GM13977 (cell line): ENCODE results near the gene GALM.

Source experiments
- DNase-seq: peaks from one replicate; pipeline ENCODE4 v3.0.0; 2012; ENCODE audit warnings: low spot score
- in situ Hi-C: fragments of 300-500 bp; cut with MboI; formaldehyde crosslinking; loops from one replicate; pipeline ENCODE4 v1.12.0; 2022; ENCODE audit warnings: low sequenced_read_pairs, low pct_unique_long_range_greater_than_20kb, mixed read lengths, inconsistent platforms; ENCODE audit not compliant: unreplicated experiment
- TF ChIP-seq, protein P1 (sequence below): IDR thresholded peaks from 2 replicates; pipeline ENCODE4 v1.5.1; 2012; ENCODE audit warnings: mild to moderate bottlenecking, control low read depth; ENCODE audit not compliant: insufficient read depth; ENCODE audit errors: extremely low read depth, missing control alignments

Gene GALM

DNA sequence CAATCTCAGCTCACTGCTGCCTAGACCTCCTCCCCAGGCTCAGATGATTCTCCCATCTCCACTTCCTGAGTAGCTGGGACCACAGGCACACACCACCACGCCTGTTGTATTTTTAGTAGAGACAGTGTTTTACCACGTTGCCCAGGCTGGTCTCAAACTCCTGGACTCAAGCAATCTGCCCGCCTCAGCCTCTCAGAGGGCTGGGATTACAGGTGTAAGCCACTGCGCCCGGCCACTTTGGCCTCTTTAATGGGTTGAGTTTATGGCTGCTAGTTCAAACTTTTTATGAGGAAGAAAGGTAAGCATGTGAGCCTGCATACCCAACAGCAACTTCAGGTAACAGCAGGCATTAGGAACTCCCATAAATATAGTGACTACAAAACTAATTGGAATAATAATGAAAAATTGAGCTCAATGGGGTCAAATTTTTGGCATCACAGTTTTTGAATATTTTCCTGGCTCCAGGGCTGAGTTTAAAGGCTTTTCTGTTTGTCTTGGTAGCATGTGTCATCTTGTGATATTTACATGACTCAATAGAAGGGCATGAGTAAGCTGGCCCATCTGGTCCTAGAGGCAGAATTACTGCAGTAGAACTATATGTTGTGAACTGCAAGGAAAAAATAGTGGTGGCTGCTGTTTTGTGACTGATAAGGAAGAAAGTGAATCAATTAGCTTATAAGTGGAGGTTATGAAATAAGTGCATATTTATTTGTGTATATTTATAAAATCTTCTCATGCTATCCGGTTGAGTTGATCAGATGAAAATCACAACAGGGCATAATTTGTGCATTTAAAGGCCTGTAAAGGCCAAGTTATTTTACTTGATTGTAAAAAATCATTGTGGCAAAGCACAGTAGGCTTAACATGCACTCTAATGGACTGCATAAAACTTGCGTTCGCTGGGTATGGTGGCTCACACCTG lies 24.8 kb downstream of the GALM start:
- in situ Hi-C loops = no loop called here
- DNase-seq = no peak
- TF ChIP-seq, protein P1, sequence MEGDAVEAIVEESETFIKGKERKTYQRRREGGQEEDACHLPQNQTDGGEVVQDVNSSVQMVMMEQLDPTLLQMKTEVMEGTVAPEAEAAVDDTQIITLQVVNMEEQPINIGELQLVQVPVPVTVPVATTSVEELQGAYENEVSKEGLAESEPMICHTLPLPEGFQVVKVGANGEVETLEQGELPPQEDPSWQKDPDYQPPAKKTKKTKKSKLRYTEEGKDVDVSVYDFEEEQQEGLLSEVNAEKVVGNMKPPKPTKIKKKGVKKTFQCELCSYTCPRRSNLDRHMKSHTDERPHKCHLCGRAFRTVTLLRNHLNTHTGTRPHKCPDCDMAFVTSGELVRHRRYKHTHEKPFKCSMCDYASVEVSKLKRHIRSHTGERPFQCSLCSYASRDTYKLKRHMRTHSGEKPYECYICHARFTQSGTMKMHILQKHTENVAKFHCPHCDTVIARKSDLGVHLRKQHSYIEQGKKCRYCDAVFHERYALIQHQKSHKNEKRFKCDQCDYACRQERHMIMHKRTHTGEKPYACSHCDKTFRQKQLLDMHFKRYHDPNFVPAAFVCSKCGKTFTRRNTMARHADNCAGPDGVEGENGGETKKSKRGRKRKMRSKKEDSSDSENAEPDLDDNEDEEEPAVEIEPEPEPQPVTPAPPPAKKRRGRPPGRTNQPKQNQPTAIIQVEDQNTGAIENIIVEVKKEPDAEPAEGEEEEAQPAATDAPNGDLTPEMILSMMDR = no peak

DNA sequence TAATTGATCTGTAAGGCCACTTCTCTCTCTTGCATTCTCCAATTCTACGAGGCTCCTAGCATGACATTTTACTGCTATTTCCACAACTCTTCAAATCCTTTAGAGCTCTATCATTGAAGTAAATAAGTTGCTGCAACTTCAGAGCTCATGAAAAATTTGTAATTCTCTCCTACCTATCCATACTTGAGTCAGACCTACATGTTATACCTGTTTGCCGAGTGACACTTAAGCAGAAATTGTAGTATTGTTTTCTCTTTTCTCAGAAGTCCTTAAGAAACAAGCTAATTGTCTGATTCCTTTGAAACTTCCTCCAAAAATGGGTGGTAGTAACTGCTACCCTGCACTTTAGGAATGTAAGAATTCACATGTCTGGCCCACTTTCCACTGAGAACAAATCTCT lies 26.1 kb downstream of the GALM start:
- no peak for DNase-seq
- TF ChIP-seq, protein P1 = no peak
- in situ Hi-C loops = no loop called here

DNA sequence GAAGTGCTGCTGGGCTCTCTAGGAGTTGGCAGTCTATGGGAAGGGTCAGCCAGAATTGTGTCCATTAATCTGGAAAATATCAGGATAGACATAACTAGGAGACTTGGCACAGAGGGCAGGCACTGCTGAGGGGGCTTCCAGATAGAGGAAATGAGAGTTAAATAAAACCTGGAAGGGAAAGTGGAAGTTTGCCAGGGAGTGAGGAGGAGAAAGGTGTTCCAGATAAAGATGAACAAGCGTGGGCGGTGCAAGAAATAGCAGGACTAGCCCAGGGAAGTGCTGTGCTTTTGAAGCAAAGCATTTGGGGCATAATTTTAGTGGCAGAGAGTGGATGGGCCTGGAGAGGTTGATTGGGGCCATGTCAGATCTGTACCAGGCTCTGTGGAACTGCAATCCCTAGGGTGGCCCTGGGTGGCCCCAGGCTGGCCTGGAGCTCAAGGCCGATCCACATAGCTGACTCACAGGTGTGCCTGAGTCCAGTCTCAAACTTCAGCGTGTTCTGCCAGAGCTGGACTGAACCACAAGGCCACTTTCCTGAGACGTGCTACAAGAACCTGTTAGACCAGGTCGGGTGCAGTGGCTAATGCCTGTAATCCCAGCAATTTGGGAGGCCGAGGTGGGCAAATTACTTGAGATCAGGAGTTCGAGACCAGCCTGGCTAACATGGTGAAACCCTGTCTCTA lies 26.9 kb downstream of the GALM start:
- in situ Hi-C loops = no loop called here
- TF ChIP-seq, protein P1 = no peak
- no peak for DNase-seq

DNA sequence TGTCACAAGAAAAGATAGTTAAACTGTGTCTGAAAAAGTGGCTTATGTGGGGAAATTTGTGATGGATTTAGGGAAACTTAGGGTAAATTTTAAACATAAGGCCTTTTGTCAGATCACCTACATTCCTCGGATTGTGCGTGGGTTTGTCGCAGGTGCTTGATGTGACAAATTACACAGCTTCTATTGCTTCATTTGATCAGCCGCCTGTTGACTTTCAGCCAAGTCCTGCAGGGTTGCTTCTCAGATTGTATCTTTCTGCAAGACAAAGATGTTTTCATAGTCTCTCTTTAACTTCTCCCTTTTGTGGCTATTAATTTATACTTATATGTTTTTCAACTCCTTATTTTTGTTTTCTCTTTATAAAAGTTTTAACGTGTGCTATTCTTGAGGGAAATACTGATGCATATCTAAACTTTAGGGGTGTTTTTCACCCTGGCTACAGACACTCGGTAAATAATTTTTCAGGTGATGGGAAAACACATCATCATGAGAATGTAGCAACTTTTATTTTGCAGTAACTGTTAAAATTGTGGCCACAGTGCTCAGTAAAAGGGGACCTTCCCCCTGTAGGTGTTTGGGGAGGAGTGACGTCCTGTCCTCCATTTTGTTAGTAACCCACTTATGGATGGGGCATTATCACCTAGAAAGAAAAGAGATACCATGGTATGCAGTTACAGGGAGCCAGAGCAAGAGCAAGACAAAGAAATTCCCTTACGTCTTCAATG lies 31.4 kb downstream of the GALM start:
- in situ Hi-C loops = no loop called here
- TF ChIP-seq, protein P1 = no peak
- DNase-seq = no peak

DNA sequence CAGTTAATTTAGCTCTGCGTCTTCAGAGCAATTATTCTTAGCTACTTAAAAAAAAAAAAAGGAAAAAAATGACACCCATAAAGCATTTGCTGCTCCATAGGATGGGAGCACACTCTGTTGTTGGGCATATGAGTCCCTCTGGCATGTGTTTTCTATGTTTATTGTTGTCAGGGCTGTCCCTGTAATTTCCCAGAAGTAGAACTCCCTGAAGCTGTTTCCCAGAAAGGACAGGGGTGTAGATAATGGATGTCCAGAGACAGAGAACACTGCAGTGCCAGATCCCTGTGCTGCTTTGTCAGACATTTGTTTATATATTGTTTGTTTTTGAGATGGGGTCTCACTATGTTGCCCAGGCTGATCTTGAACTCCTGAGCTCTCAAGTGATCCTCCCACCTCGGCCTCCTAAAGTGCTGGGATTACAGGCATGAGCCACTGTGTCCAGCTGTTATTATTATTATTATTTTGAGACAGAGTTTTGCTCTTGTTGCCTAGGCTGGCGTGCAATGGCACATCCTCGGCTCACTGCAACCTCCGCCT lies 32.6 kb downstream of the GALM start:
- TF ChIP-seq, protein P1 = no peak
- DNase-seq = no peak
- in situ Hi-C loops = no loop called here

DNA sequence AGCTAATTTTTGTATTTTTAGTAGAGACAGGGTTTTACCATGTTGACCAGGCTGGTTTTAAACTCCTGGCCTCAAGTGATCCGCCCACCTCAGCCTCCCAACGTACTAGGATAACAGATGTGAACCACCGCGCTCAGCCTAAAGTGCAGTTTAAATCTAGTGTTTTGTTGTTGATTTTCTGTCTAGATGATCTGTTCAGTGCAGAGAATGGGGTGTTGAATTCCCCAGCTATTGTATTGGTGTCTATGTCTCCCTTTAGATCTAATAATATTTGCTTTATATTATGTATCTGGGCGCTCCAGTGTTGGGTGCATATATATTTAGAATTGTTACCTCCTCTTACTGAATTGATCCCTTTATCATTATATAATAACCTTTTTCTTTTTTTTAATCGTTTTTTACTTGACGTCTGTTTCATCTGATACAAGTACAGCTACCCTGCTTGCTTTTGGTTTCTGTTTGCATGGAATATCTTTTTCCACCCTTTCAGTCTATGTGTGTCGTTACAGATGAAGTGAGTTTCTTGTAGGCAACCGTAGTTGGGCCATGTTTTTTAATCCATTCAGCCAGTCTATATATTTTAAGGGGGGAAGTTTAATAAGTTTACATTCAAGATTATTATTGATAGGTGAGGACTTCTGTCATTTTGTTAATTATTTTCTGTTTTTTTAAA lies 34.3 kb downstream of the GALM start:
- DNase-seq = no peak
- TF ChIP-seq, protein P1 = no peak
- in situ Hi-C loops = no loop called here
